ENCODE results near the gene NR5A1.

- TF ChIP-seq CTCF (IDR thresholded peaks at IDR 0.05) (no peak), EZH2phosphoT487 (IDR thresholded peaks at IDR 0.05) (no peak)
Measured at GRCh38 chr9:124532897-124533296, 25.7 kb upstream of the NR5A1 start.
